CD4-positive, alpha-beta T cell (primary cell): ENCODE data around the gene SLC1A3. TPM values are rescaled to one million over a fixed set of nuclear protein-coding genes. Genes with fewer than 3 reads are reported as not detected.

Experiments
- ATAC-seq: fragments of 200-7000 bp; cut with Tn5 transposase; one replicate; pipeline ENCODE4 v1.10.0; 2022; ENCODE audit warnings: mild to moderate bottlenecking; ENCODE audit not compliant: poor library complexity
- CTCF ChIA-PET: fragments of 350-600 bp; sonication (Branson Sonifier 250); formaldehyde crosslinking; loops from one replicate; lab custom pipeline; 2021; ENCODE audit warnings: antibody characterized with exemption, inconsistent platforms; lab: Charles Lee
- POLR2A ChIA-PET: fragments of 350-600 bp; sonication (Branson Sonifier 250); formaldehyde crosslinking; loops from one replicate; lab custom pipeline; 2021; ENCODE audit warnings: antibody characterized with exemption, inconsistent platforms; lab: Charles Lee
- DNase-seq, 14 experiments: peaks; one replicate each; pipeline ENCODE4 v3.0.0-alpha.2; 2013 to 2020; ENCODE audit warnings: mixed read lengths in 2 of 14
- H3K27ac ChIP-seq, 2 donors: one replicate each; pipeline versions ENCODE4 v1.5.1 to v1.7.0; 2013; ENCODE audit warnings: low read length in 2 of 2, low read depth in 1 of 2, mild to moderate bottlenecking in 1 of 2
- H3K27me3 ChIP-seq, 2 experiments: 1 replicate in 1 of 2; 2 replicates in 1 of 2; pipeline versions ENCODE4 v1.6.1 to v1.7.0; 2013; ENCODE audit warnings: low read length in 2 of 2, control low read depth in 1 of 2, mild to moderate bottlenecking in 1 of 2, moderate library complexity in 1 of 2; ENCODE audit not compliant: insufficient read depth in 2 of 2, control insufficient read depth in 1 of 2
- H3K36me3 ChIP-seq: one replicate; pipeline ENCODE4 v1.6.1; 2013; ENCODE audit warnings: low read length, control low read depth; ENCODE audit not compliant: insufficient read depth
- H3K4me1 ChIP-seq: one replicate; pipeline ENCODE4 v1.6.1; 2013; ENCODE audit warnings: low read length, control low read depth; ENCODE audit not compliant: insufficient read depth
- H3K4me3 ChIP-seq: one replicate; pipeline ENCODE4 v1.5.1; 2013; ENCODE audit warnings: mild to moderate bottlenecking, low read length, moderate library complexity
- H3K9me3 ChIP-seq, 2 experiments: 1 replicate in 1 of 2; 2 replicates in 1 of 2; pipeline versions ENCODE4 v1.6.1 to v1.7.0; 2013; ENCODE audit warnings: low read length in 2 of 2, mild to moderate bottlenecking in 2 of 2, control low read depth in 1 of 2, moderate library complexity in 1 of 2; ENCODE audit not compliant: control insufficient read depth in 1 of 2, insufficient read depth in 1 of 2
- H3K27ac Mint-ChIP-seq: one replicate; pipeline ENCODE4 v1.8.0; 2020; ENCODE audit warnings: mixed read lengths
- H3K27me3 Mint-ChIP-seq: one replicate; pipeline ENCODE4 v1.8.0; 2021; ENCODE audit warnings: mixed read lengths
- H3K36me3 Mint-ChIP-seq: one replicate; pipeline ENCODE4 v1.8.0; 2021; ENCODE audit warnings: low read depth, mixed read lengths
- H3K4me1 Mint-ChIP-seq: one replicate; pipeline ENCODE4 v1.8.0; 2021; ENCODE audit warnings: low read depth, mixed read lengths
- H3K4me3 Mint-ChIP-seq: one replicate; pipeline ENCODE4 v1.8.0; 2020; ENCODE audit warnings: mild to moderate bottlenecking, mixed read lengths
- H3K9me3 Mint-ChIP-seq: one replicate; pipeline ENCODE4 v1.8.0; 2020; ENCODE audit warnings: mixed read lengths
- CTCF ChIP-seq: fragments of 200-600 bp; IDR thresholded peaks from one replicate; pipeline ENCODE4 v1.8.0; 2022; ENCODE audit warnings: antibody characterized with exemption, mild to moderate bottlenecking
- intact Hi-C, 2 experiments: fragments of 100-400 bp; cut with DNase I in 1 of 2; cut with micrococcal nuclease in 1 of 2; formaldehyde crosslinking; loops; one replicate each; pipeline versions ENCODE4 v1.15.1 to v1.9.0; 2023 to 2025; cut with DNase I, micrococcal nuclease
- total RNA-seq, 174 experiments: library from RNA in 2 of 174; stranded (reverse) in 2 of 174; gene quantifications; one replicate each; pipeline ENCODE4 v1.2.3 and lab custom pipeline; 2021 to 2026

SLC1A3 gene
- total RNA-seq, 2 experiments from 2014 or later: not detected

- POLR2A ChIA-PET: no interaction called here
- Mint-ChIP-seq H3K36me3 (peaks cover 4% of the 10 kb centered on the region), H3K4me3 (no peak overlapping the region), H3K27ac (no peak overlapping the region), H3K9me3 (no peaks in the 10 kb centered on the region), H3K27me3 (no peaks in the 10 kb centered on the region), H3K4me1 (no peaks in the 10 kb centered on the region)
- no peaks in the 10 kb centered on the region for H3K4me1 ChIP-seq
- no peaks in the 10 kb centered on the region for H3K36me3 ChIP-seq
- no peak for ATAC-seq
- DNase-seq: no peak
- no peak overlapping the region for H3K27ac ChIP-seq
- H3K9me3 ChIP-seq: no peaks in the 10 kb centered on the region
- CTCF ChIA-PET: no interaction called here
- H3K4me3 ChIP-seq: no peak overlapping the region
- no peak for TF ChIP-seq CTCF
- no peaks in the 10 kb centered on the region for H3K27me3 ChIP-seq
- intact Hi-C loops: no loop called here
Observed at GRCh38 chr5:36713541-36713940, 107.1 kb downstream of the SLC1A3 start.

DNA sequence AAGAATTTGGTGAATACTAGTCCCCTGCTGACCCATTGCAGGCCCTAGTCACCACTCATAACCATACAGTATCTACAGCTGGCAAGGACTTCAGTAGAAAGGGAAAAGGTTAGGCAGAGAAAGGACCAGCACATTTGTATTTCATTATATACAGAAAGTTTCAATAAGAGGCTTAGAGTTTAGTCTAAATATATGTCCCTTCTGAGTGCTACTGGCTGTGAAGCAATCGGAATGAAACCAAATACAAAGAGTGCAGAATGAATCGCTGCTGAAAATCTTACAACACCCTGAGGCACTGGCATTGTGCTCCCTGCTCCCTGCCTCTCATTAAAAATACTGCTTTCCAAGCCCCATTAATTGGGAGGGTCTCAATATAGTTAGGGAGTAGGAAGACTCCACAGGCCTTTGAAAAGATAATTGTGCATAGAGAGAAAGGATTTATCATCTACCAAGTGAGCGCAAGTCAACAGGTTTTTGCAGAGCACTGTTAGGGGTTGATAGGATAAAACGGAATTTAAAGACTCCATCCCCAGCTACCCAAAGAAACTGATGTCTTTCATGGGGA, 110.8 kb downstream of the SLC1A3 start:
- POLR2A ChIA-PET: no interaction called here
- intact Hi-C loops: no loop called here
- Histone ChIP-seq H3K27ac (no peak overlapping the region), H3K9me3 (no peaks in the 10 kb centered on the region), H3K36me3 (no peaks in the 10 kb centered on the region), H3K4me1 (no peaks in the 10 kb centered on the region), H3K4me3 (no peak overlapping the region), H3K27me3 (no peaks in the 10 kb centered on the region)
- Mint-ChIP-seq H3K27me3 (no peaks in the 10 kb centered on the region), H3K36me3 (no peaks in the 10 kb centered on the region), H3K27ac (no peak overlapping the region), H3K4me3 (no peak overlapping the region), H3K4me1 (no peaks in the 10 kb centered on the region), H3K9me3 (no peaks in the 10 kb centered on the region)
- no peak for TF ChIP-seq CTCF
- DNase-seq: no peak
- ATAC-seq: no peak
- CTCF ChIA-PET: no interaction called here

DNA sequence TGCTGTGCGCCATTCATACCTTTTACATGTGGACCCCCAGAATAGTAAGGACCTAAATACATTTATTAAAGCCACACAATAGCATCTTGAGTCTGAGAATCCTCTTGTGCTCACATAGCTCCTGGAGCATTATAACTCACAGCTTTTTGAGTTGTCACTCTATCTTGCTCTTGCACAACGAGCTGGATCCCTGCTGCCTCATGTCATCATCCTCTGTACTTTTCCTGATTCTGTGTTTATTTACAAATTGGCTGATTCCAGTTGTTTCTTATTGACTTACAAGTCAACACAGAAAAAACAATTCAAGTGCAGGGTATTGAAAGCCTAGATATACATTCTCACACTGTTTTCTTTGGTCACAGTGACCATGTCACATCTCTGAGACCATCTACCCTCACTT, 112.9 kb downstream of the SLC1A3 start:
- intact Hi-C loops: no loop called here
- no peaks in the 10 kb centered on the region for H3K36me3 ChIP-seq
- DNase-seq: no peak
- H3K27ac ChIP-seq: no peak overlapping the region
- POLR2A ChIA-PET: no interaction called here
- Mint-ChIP-seq H3K4me3 (no peak overlapping the region), H3K36me3 (no peaks in the 10 kb centered on the region), H3K27ac (no peak overlapping the region), H3K9me3 (no peaks in the 10 kb centered on the region), H3K27me3 (no peaks in the 10 kb centered on the region), H3K4me1 (peaks cover 5% of the 10 kb centered on the region)
- no peak for ATAC-seq
- H3K27me3 ChIP-seq: no peaks in the 10 kb centered on the region
- no peak overlapping the region for H3K4me3 ChIP-seq
- no peak for TF ChIP-seq CTCF
- H3K9me3 ChIP-seq: no peaks in the 10 kb centered on the region
- CTCF ChIA-PET: interaction anchor here (0.7 kb wide), 1 partner anchor 10 kb away, joined by 3 read pairs; no protein-coding TSS in a partner anchor
- H3K4me1 ChIP-seq: peaks cover 13% of the 10 kb centered on the region
